ENCODE results near the gene CACNA1I. TPM values are rescaled to one million over a fixed set of nuclear protein-coding genes. Genes with fewer than 3 reads are reported as not detected.

Gene CACNA1I
- total and polyA plus RNA-seq, 7 donors, result under 0.01 to 0.95 (median 0.15) TPM; not detected in 3

- H3K27me3 ChIP-seq, result peaks cover 26 to 77% (median 40%) of the 10 kb centered on the region in 3 donors
- H3K27ac ChIP-seq, result no peak overlapping the region
- H3K36me3 ChIP-seq, result no peaks in the 10 kb centered on the region
- H3K9me3 ChIP-seq, result no peaks in the 10 kb centered on the region
- H3K4me1 ChIP-seq, result peaks cover 0 to 14% (median 12%) of the 10 kb centered on the region in 4 donors
- no peak overlapping the region for H3K4me3 ChIP-seq
- 33 to 50% methylated on average over 11 of the region's 11 CpGs for WGBS, 2 donors
- TF ChIP-seq EP300 (IDR thresholded peaks at IDR 0.05), result no peak
- TF ChIP-seq CTCF (IDR thresholded peaks at IDR 0.05), result no peak
- DNase-seq, result no peak
- intact Hi-C loops (cut with DNase I), result no loop called here
These were observed 11.0 kb upstream of the CACNA1I start for GRCh38 chr22:39559456-39560105.

GRCh38 chr22:39560127-39560526 is 10.4 kb upstream of the CACNA1I start:
- Histone ChIP-seq H3K27me3 (peaks cover 26 to 77% (median 40%) of the 10 kb centered on the region in 3 donors), H3K9me3 (no peaks in the 10 kb centered on the region), H3K4me1 (peaks cover 0 to 14% (median 12%) of the 10 kb centered on the region in 4 donors), H3K27ac (no peak overlapping the region), H3K4me3 (no peak overlapping the region), H3K36me3 (no peaks in the 10 kb centered on the region)
- TF ChIP-seq CTCF (IDR thresholded peaks at IDR 0.05) (no peak), EP300 (IDR thresholded peaks at IDR 0.05) (no peak), POLR2A (IDR thresholded peaks at IDR 0.05) (no peak), POLR2AphosphoS5 (IDR thresholded peaks at IDR 0.05) (no peak)
- WGBS, 2 donors, result 28 to 62% methylated on average over 6 of the region's 6 CpGs
- intact Hi-C loops (cut with DNase I), result no loop called here
- DNase-seq, result no peak

DNA sequence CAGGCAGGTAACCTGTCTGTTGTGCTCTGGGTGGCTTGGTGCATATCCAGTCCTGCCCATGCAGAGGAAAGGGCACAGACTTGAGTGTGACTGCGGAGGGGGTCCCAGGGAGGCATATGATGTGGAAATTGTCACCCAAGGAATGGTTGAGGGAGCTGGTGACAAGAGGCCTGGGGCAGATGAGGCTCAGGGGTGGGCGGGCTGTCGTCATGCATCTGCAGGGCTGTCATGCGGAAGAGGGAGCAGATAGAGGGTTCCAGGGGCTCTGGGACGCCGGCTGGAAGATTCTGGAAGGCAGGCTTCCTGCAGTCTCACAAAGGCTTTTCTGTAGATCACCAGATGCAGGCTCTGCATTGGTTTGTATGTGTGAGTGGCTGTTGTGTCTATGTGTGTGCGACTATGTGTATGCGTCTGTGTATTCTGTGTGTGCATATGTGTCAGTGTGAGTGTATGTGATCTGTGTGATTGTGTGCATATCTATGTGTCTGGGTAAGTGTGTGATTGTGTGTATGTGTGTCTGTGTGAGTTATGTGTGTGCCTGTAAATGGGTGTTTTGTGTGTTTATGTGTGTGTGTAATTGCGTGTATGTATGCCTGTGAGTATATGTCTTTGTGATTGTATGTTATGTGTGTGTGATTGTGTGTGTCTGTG is 7.6 kb upstream of the CACNA1I start:
- no peaks in the 10 kb centered on the region for H3K36me3 ChIP-seq
- peaks cover 0 to 7% (median 6%) of the 10 kb centered on the region in 4 donors for H3K4me1 ChIP-seq
- peaks cover 15 to 56% (median 23%) of the 10 kb centered on the region in 3 donors for H3K27me3 ChIP-seq
- TF ChIP-seq EP300 (IDR thresholded peaks at IDR 0.05) (no peak), POLR2A (IDR thresholded peaks at IDR 0.05) (no peak), CTCF (IDR thresholded peaks at IDR 0.05) (no peak), POLR2AphosphoS5 (IDR thresholded peaks at IDR 0.05) (no peak)
- DNase-seq, result no peak
- H3K4me3 ChIP-seq, result no peak overlapping the region
- no peaks in the 10 kb centered on the region for H3K9me3 ChIP-seq
- no peak overlapping the region for H3K27ac ChIP-seq
- intact Hi-C loops (cut with DNase I), result no loop called here
- WGBS, 2 donors, result 78 to 79% methylated on average over 9 of the region's 9 CpGs

- Histone ChIP-seq H3K4me3 (no peak overlapping the region), H3K36me3 (no peaks in the 10 kb centered on the region), H3K9me3 (no peaks in the 10 kb centered on the region), H3K27me3 (peaks cover 6 to 47% (median 14%) of the 10 kb centered on the region in 3 donors), H3K4me1 (no peaks in the 10 kb centered on the region), H3K27ac (no peak overlapping the region)
- WGBS, 2 donors, result 82 to 91% methylated on average over 7 of the region's 7 CpGs
- TF ChIP-seq POLR2AphosphoS5 (IDR thresholded peaks at IDR 0.05) (no peak), POLR2A (IDR thresholded peaks at IDR 0.05) (no peak), CTCF (IDR thresholded peaks at IDR 0.05) (no peak), EP300 (IDR thresholded peaks at IDR 0.05) (no peak)
- no peak for DNase-seq
- intact Hi-C loops (cut with DNase I), result no loop called here
These were observed 6.8 kb upstream of the CACNA1I start for GRCh38 chr22:39563571-39564428.

Measured in sigmoid colon (tissue), 7 donors.